Fibroblast of mammary gland (primary cell): ENCODE measurements around the gene PPDPF.

Source experiments
- DNase-seq: peaks from one replicate; pipeline ENCODE4 v3.0.0-alpha.2; 2010; ENCODE audit warnings: low read depth
- H3K4me3 ChIP-seq: 2 replicates; pipeline ENCODE4 v1.5.1; 2011; ENCODE audit warnings: low read depth, mild to moderate bottlenecking, low read length, moderate library complexity; ENCODE audit not compliant: control insufficient read depth
- CTCF ChIP-seq: conservative IDR thresholded peaks from 2 replicates; pipeline ENCODE4 v1.5.1; 2011; ENCODE audit warnings: low read depth, low read length, inconsistent platforms; ENCODE audit not compliant: control insufficient read depth, insufficient read depth

The PPDPF gene

GRCh38 chr20:63552481-63553249 is 32.1 kb downstream of the PPDPF start:
- DNase-seq, result no peak
- TF ChIP-seq CTCF, result no peak
- H3K4me3 ChIP-seq, result no peak overlapping the region

DNA sequence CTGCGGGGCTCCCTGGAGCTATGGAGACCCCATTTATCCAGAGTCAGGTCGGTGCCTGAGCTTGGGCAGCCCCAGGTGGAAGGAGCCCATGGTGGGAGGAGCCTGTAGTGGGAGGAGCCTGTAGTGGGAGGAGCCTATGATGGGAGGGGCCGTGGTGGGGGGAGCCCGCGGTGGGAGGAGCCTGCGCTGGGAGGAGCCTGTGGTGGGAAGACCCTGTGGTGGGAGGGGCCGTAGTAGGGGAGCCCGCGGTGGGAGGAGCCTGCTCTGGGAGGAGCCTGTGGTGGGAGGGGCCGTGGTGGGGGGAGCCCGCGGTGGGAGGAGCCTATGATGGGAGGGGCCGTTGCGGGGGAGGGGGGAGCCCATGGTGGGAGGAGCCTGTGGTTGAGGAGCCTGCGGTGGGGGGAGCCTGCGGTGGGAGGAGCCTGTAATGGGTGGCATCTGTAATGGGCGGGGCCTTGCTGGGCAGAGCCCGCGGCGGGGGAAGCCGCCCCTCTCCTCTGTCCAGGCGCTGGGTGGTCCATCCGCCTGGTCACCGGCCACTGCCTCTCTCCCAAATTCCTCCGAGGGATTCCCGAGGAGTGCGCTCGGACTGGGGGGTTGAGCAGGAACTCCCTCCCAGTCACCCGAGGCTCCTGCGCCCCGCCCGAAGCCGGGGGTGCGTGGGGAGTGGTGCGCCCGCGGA is 32.8 kb downstream of the PPDPF start:
- peak overlapping the region; percentile 51 for H3K4me3 ChIP-seq
- TF ChIP-seq CTCF, result no peak
- peak; percentile 79 for DNase-seq

GRCh38 chr20:63553933-63554290 is 33.3 kb downstream of the PPDPF start, which contains the start of gene FNDC11:
Gene FNDC11, plus strand, starts transcription at chr20:63554159. Its CDS starts 1,505 bp downstream, at chr20:63555664.
- TF ChIP-seq CTCF, result no peak
- peak within 1 kb of the TSS; percentile 51 for H3K4me3 ChIP-seq
- no peak for DNase-seq

DNA sequence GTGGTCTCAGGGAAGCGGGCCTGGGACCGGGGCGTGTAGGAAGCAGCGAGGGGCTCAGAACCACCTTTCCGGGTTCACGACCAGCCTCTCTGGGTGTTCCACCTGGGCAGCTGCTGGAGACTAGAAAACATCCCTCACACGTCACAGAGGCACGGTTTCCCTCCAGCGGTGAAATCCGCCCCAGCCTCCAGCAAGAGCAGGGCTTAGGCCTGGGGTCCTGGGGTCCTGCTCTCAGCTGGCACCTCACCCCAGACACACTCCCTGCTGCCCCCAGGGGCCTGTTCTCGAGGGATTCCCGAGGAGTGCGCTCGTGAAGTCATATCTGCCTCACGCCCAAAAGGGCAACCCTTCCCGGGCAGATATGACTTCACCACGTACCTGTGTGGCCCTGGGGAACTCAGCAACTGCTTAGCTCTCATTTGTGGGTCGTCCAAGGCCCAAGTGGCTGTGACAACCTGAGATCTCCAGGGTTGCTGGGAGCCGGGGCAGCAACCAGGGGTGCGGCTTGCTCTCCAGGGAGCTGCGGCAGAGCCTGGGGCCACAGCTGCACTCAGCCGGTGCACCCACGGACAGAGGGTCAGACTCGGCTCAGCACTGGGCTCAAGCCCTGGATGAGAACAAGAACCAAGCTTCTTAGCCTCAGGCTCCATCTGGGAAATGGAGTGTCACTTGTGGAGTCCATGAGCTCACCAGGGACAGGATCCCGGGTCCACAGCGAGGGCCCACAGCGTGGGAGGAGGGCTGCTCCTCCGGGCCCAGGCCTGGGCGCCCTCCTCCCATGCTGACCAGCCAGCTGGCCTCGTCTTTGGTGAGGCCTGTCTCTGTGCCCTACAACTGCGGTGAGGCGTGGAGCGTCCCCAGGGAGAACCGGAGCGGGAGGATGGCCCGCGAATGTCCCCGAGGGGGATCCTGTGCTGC is 34.1 kb downstream of the PPDPF start:
- DNase-seq, result no peak
- H3K4me3 ChIP-seq, result no peak overlapping the region

DNA sequence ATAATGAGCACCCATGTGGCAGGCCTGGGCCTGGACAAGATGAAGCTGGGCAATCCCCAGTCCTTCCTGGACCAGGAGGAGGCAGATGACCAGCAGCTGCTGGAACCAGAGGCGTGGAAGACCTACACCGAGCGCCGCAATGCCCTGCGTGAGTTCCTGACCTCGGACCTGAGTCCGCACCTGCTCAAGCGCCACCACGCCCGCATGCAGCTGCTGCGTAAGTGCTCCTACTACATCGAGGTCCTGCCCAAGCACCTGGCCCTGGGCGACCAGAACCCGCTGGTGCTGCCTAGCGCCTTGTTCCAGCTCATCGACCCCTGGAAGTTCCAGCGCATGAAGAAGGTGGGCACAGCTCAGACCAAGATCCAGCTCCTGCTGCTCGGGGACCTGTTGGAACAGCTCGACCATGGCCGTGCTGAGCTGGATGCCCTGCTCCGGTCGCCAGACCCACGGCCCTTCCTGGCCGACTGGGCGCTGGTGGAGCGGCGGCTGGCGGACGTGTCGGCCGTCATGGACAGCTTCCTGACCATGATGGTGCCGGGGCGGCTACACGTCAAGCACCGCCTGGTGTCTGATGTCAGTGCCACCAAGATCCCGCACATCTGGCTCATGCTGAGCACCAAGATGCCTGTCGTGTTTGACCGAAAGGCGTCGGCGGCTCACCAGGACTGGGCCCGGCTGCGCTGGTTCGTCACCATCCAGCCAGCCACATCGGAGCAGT is 35.3 kb downstream of the PPDPF start:
- no peak overlapping the region for H3K4me3 ChIP-seq
- DNase-seq, result no peak
- TF ChIP-seq CTCF, result no peak

More for the DNA sequence above, 34.1 kb downstream of the PPDPF start:
- no peak for TF ChIP-seq CTCF
